ENCODE measurements around the gene FGFRL1.

DNA sequence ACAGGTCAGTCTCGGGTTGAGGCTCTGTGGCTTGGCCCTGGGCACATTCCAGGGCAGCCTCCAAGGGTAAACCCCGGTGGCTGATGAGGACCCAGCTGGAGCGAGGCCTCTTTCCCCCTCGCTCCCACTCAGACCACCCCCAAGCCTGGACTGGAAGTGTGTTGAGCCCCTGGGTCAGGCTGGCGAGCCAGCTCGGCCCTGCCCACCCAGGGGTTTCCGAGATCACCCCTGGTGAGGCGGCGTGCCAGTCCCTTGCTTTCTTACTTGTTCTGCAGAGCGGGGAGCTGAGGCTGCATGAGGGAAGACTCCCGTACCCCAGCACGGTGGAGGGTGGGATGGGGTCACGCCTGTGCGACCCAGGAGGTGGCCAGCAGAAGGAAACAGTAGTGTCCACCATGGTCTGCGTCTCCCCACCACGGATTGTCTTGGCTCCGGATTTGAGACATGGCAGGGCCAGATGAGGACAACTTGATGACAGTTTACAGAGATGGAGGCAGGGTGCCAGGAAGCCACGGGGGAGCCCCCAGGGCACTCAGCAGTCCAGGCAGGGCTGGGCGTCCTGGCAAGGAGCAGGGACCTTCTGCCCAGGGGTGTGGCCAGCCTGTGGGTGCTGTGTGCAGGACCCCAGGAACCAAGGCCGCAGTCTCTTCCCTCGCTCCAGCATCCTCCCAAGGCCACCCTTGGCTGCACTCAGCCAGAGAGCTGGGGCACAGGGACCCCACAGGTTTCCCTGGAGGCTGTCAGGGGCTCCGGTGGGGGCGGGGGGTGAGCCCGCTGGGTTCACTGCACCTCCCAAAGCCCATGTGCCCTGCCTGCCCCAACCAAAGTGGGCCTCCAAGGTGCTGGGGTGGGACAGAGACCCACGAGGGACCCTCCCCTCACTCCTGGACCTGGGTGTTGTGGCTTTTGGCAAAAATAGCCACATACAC, 6.6 kb upstream of the FGFRL1 start:
- no peak for TF ChIP-seq EZH2 (IDR thresholded peaks at IDR 0.05; ENCODE audit: insufficient read depth, poor library complexity, severe bottlenecking)
- TF ChIP-seq EZH2phosphoT487 (IDR thresholded peaks at IDR 0.05; ENCODE audit: insufficient read depth, low read depth) = no peak

All from GM23248 (cell line).